Measurements from ENCODE around the gene MBD4.
"Not testable (repeated sequence)": the region's sequence is repeated elsewhere in the genome, so short reads cannot be mapped to it uniquely, and the experiment has no call there.

Gene MBD4

GRCh38 chr3:129384594-129385323 lies 55.0 kb downstream of the MBD4 start:
- DNase-seq (ENCODE audit: extremely low read depth in 1 of 2, low read depth in 1 of 2) = no peak

DNA sequence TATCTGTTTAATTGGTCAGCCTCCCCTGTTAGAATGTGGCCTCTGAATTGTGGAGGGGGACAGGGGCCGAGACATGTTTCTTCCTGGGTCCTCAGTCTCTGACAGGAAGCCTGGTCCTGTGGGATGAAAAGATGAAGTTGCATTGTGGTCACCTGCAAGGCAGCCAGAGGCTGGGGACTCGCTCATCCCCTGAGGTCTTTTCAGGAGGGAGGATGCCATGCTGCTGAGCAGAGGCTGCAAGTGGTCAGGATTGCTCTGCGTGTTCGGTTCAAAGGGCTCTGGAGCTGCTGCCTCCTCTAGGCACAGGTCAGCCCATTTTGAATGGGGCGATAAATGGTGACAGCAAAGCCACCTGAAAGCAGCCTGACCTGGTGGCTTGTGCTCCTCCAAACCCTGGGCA lies 55.6 kb downstream of the MBD4 start:
- DNase-seq (ENCODE audit: extremely low read depth in 1 of 2, low read depth in 1 of 2) = not testable (repeated sequence)

DNA sequence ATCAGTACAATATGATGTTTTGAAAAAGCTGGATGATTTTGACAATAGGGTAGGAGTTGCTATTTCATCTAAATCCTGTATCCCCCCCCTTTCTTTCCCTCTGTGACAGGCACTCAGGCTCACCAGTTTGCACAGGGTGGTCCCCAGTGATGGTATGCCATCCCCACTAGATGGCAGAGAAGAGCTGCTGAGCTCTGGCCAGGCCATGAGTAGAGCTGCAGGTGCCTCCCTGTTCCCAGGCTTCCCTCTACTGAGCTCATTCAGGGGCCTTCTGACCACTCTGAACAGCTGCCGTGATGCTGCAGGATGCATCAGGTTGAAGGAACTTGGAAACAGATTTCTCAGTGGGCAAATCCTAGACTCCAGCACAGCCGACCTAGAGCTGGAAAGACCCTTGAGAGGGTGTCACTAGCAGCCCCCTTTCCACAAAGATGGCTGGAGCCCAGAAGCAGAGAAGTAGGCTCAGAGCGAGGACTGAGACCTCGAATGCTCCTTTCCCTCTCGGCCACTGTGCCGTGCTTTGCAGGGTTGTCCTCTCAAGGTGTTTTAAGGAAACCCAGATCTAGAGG lies 56.4 kb downstream of the MBD4 start:
- DNase-seq (ENCODE audit: extremely low read depth in 1 of 2, low read depth in 1 of 2) = peak in 1 of 2 donors; percentile 27

DNA sequence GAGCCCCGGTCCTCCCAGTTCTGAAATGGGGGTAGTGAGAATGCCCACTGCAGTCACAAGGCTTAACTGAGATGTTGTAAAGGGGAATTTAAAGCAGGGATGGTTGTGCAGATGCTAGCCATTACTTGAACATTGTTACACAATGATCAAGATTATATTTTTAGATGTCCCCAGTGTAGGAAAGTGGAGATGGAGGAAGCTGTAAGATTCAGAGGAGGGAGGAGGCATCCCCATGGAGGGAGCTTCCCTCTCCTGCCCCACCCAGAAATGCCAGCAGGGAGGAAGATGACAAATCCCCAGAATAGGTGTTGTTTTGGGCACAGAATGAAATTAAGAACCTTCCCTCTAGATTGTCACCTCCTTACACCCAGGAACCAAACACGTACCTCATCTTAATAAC lies 57.4 kb downstream of the MBD4 start:
- no peak for DNase-seq (ENCODE audit: extremely low read depth in 1 of 2, low read depth in 1 of 2)
